A673 (cell line): ENCODE results near the gene TTPAL. TPM values are rescaled to one million over a fixed set of nuclear protein-coding genes. Genes with fewer than 3 reads are reported as not detected.

Source experiments
- BruUV-seq: library from RNA; stranded (reverse); fragments of 400-500 nt; replicated peaks from 2 replicates; lab custom pipeline; 2021; lab: Mats Ljungman, UMichigan
- CTCF ChIA-PET: fragments of 300-600 bp; sonication (Branson Sonifier 250); formaldehyde crosslinking; loops from one replicate; lab custom pipeline; 2022; ENCODE audit warnings: antibody characterized with exemption; lab: Charles Lee
- POLR2A ChIA-PET: fragments of 300-600 bp; sonication (Branson Sonifier 250); formaldehyde crosslinking; loops from one replicate; lab custom pipeline; 2022; ENCODE audit warnings: antibody characterized with exemption; ENCODE audit not compliant: low non-redundant PET; lab: Charles Lee
- DNase-seq: peaks from one replicate; pipeline ENCODE4 v3.0.0-alpha.2; 2015; ENCODE audit warnings: low spot score
- H3K27ac ChIP-seq: fragments of 200-600 bp; sonication (generic); 2 replicates; pipeline ENCODE4 v1.5.1; 2016; ENCODE audit warnings: mixed run types, low read depth, mild to moderate bottlenecking, mixed read lengths, antibody characterized with exemption, low read length; ENCODE audit not compliant: poor library complexity, severe bottlenecking
- H3K27me3 ChIP-seq: fragments of 200-600 bp; sonication (generic); replicated peaks from 2 replicates; pipeline ENCODE4 v1.6.1; 2017; ENCODE audit warnings: mixed run types, low read depth, mild to moderate bottlenecking, mixed read lengths, antibody characterized with exemption, low read length; ENCODE audit not compliant: insufficient read depth, poor library complexity
- H3K36me3 ChIP-seq: fragments of 200-600 bp; sonication (generic); 2 replicates; pipeline ENCODE4 v1.6.1; 2016; ENCODE audit warnings: mixed run types, mild to moderate bottlenecking, mixed read lengths, antibody characterized with exemption, low read length; ENCODE audit not compliant: insufficient read depth, poor library complexity, severe bottlenecking
- H3K4me1 ChIP-seq: fragments of 200-600 bp; sonication (generic); 2 replicates; pipeline ENCODE4 v1.6.1; 2017; ENCODE audit warnings: mixed run types, mild to moderate bottlenecking, mixed read lengths, antibody characterized with exemption, low read length; ENCODE audit not compliant: insufficient read depth, poor library complexity, severe bottlenecking
- H3K4me3 ChIP-seq: fragments of 200-600 bp; sonication (generic); 2 replicates; pipeline ENCODE4 v1.5.1; 2016; ENCODE audit warnings: low read depth, mixed run types, mild to moderate bottlenecking, mixed read lengths, low read length; ENCODE audit not compliant: poor library complexity, severe bottlenecking
- H3K9me3 ChIP-seq: fragments of 200-600 bp; sonication (generic); 2 replicates; pipeline ENCODE4 v1.6.1; 2016; ENCODE audit warnings: mixed run types, low read depth, mild to moderate bottlenecking, mixed read lengths, antibody characterized with exemption, low read length; ENCODE audit not compliant: poor library complexity, severe bottlenecking
- CTCF ChIP-seq: fragments of 300-800, 200-600 bp; sonication (generic); conservative IDR thresholded peaks from 2 replicates; pipeline ENCODE4 v1.5.1; 2017; ENCODE audit warnings: low read depth, mild to moderate bottlenecking, antibody characterized with exemption, low read length, moderate library complexity, mixed read lengths
- EZH2 ChIP-seq: fragments of 200-600 bp; sonication (generic); IDR thresholded peaks from 2 replicates; pipeline ENCODE4 v1.6.1; 2017; ENCODE audit warnings: borderline replicate concordance, low read depth, mild to moderate bottlenecking, mixed read lengths, antibody characterized with exemption, low read length; ENCODE audit not compliant: poor library complexity, severe bottlenecking
- intact Hi-C: fragments of 100-400 bp; cut with micrococcal nuclease; formaldehyde crosslinking; loops from one replicate; pipeline ENCODE4 v1.10.0; 2022; ENCODE audit not compliant: unreplicated experiment
- total RNA-seq: library from RNA; stranded (reverse); gene quantifications from 2 replicates; pipeline ENCODE4 v1.2.3, GENCODE V29; 2021

Gene TTPAL
- total RNA-seq, 1 experiment from 2014 or later, result 14.6 TPM

DNA sequence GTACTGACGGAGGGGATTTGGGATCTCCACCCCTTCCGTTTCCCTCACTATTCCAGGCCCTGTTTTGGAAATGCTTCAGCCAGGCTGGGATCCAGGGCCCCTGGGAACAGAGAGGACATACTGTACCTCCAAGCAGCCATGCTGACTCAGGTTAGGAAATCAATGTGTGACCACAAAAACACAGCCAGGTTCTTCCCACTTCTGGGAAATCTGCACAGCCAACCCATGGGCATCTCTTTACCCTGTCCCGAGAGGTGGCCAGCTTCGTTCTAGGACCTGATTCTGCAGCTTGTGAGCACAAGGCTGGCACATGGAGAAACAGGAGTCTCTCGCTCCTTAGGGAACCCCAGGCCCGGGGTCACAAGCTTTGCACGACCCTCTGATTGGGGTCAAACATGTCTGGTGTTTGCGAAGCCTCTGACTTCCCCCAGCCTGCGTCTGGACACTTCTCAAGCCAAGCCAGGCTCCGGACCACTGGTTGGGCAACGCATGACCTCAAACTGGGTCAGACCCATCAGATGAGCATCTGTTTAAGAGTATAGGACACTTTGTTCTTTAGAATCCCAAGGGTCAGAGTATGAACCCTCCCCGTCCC lies 8.3 kb upstream of the TTPAL start:
- Histone ChIP-seq H3K27ac (no peak overlapping the region), H3K4me1 (no peaks in the 10 kb centered on the region), H3K36me3 (no peaks in the 10 kb centered on the region), H3K9me3 (no peaks in the 10 kb centered on the region), H3K27me3 (no peaks in the 10 kb centered on the region), H3K4me3 (no peak overlapping the region)
- intact Hi-C loops, result loop anchor here (5.0 to 10.0 kb wide), 2 partner anchors 145 to 353 kb away; no protein-coding TSS in a partner anchor
- DNase-seq, result no peak
- ChIA-PET CTCF (no interaction called here), POLR2A (no interaction called here)
- TF ChIP-seq EZH2, result no peak
- BruUV-seq, result no TSS peak

DNA sequence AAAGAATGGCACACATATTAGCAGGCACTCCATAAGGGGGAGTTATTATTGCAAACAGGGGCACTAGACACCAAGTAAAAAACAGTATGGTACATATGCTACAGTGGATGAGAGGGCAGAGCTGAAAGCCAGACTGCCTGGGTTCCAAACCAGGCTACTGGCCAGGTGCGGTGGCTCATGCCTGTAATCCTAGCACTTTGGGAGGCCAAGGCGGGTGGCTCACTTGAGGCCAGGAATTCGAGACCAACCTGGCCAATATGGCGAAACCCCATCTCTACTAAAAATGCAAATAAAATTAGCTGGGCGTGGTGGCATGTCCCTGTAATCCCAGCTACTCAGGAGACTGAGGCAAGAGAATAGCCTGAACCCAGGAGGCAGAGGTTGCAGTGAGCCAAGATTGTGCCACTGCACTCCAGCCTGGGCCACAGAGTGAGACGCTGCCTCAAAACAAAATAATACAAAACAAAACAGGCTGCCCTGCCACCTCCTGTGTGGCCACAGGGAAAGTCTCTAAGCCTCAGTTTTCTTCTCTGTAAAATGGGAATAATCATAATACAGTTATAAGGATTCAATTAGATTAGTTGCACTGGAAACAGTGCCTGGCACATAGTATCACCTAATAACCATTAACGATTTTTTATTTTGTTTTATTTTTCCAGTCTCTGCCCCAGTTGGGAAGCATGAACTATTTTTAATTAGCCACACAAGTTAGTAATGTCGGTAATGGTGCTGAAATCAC lies 7.5 kb upstream of the TTPAL start:
- ChIA-PET CTCF (no interaction called here), POLR2A (no interaction called here)
- no peak for TF ChIP-seq CTCF
- no peaks in the 10 kb centered on the region for H3K27me3 ChIP-seq
- DNase-seq, result no peak
- H3K9me3 ChIP-seq, result no peaks in the 10 kb centered on the region
- intact Hi-C loops, result loop anchor here (5.0 to 10.0 kb wide), 2 partner anchors 144 to 353 kb away; no protein-coding TSS in a partner anchor
- H3K36me3 ChIP-seq, result no peaks in the 10 kb centered on the region
- no peak overlapping the region for H3K27ac ChIP-seq
- BruUV-seq, result no TSS peak
- H3K4me1 ChIP-seq, result no peaks in the 10 kb centered on the region
- no peak overlapping the region for H3K4me3 ChIP-seq

DNA sequence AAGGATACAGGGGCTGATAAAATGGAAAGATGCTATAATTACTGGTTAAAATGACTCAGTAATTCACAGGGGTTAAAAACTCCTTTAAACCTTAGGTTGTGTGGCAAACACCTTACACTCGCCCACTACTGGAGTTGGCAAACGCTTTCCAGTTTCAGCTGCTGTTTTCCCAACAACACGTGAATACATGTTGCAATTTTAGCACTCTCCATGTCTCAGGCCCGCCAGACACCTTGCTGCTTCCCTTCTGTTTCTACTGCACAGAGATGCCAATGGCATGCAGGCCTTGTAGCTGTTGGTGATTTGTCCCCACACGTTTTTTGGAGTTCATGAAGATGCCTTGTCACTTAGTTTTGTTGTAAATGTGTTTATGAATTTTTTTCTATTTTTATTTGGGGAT lies 5.3 kb upstream of the TTPAL start:
- DNase-seq, result no peak
- TF ChIP-seq CTCF (no peak), EZH2 (no peak)
- no TSS peak for BruUV-seq
- intact Hi-C loops, result no loop called here
- Histone ChIP-seq H3K9me3 (no peaks in the 10 kb centered on the region), H3K27ac (no peak overlapping the region), H3K27me3 (no peaks in the 10 kb centered on the region), H3K4me1 (no peaks in the 10 kb centered on the region), H3K4me3 (no peak overlapping the region), H3K36me3 (no peaks in the 10 kb centered on the region)
- ChIA-PET CTCF (no interaction called here), POLR2A (no interaction called here)
